Measurements from ENCODE around the gene CBFB. TPM values are rescaled to one million over a fixed set of nuclear protein-coding genes. Genes with fewer than 3 reads are reported as not detected.

CBFB gene
- total RNA-seq, 3 donors from 2014 or later (not counting 1 experiment from before 2014, with no cell fraction given): 96.1 to 102 (median 97.2) TPM

DNA sequence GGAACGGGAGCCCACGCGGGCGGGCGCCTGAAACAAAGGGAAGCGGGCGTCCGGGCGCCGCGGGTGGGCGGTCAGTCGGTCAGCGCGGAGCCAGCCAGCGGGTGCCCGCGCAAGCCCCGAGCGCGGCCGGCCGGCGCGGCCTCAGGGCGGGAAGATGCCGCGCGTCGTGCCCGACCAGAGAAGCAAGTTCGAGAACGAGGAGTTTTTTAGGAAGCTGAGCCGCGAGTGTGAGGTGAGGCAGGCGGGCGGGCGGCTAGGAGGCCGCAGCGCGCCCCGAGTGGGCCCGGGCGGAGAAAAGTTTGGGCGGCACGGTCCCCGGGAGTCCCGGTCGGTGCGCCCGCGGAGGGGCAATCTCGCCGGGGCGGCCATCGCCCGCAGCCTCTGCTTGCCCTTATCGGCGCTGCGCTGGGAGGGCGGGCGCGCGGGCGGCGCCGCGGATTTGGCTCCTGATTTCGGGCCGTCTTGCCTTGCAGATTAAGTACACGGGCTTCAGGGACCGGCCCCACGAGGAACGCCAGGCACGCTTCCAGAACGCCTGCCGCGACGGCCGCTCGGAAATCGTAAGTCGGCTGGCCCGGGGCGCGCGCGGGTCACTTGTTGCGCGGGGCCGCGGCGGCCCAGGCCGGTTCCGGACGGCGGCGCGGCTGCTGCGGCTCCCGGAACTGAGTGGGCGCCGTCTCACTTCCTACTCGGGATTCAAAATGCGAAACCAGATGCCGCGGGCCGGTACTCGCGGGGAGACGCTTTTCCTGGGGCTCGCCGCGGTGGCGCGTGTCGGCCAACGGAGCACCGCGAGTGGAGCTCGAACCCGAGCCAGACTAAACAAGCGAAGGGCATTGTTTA lies 526 bp downstream of the CBFB start:
- no peaks in the 10 kb centered on the region for H3K9me3 Mint-ChIP-seq
- peak overlapping the region; percentile 81 to 89 for H3K27ac Mint-ChIP-seq
- H3K4me1 Mint-ChIP-seq: peaks cover 24 to 33% of the 10 kb centered on the region in 2 donors
- DNase-seq (peak; percentile 64 to 72), ATAC-seq (peak; percentile 35 to 50 (median 37))
- no peaks in the 10 kb centered on the region for H3K36me3 Mint-ChIP-seq
- WGBS (ENCODE audit: insufficient coverage): under 1% methylated on average over 123 of the region's 123 CpGs
- peaks cover 18% of the 10 kb centered on the region for H3K4me1 ChIP-seq (ENCODE audit: control insufficient read depth, insufficient read depth, low read length)
- intact Hi-C loops (cut with micrococcal nuclease): loop anchor here (1.0 kb wide), 1 partner anchor 24 kb away; no protein-coding TSS in a partner anchor
- no peak for TF ChIP-seq CTCF (IDR thresholded peaks at IDR 0.05)
- H3K27ac ChIP-seq (ENCODE audit: low read length): peak overlapping the region; percentile 74
- no peaks in the 10 kb centered on the region for H3K27me3 ChIP-seq (ENCODE audit: control insufficient read depth, insufficient read depth, low read length)
- no peaks in the 10 kb centered on the region for H3K9me3 ChIP-seq (ENCODE audit: control insufficient read depth, insufficient read depth, low read length)
- peaks cover 6% of the 10 kb centered on the region for H3K36me3 ChIP-seq (ENCODE audit: control insufficient read depth, insufficient read depth, low read length)
- H3K27me3 Mint-ChIP-seq (ENCODE audit: low read depth in 2 of 2): no peaks in the 10 kb centered on the region
- H3K4me3 ChIP-seq (ENCODE audit: low read length): peak overlapping the region; percentile 53
- H3K4me3 Mint-ChIP-seq: peak overlapping the region; percentile 87

- peak overlapping the region; percentile 53 for H3K4me3 ChIP-seq (ENCODE audit: low read length)
- peak overlapping the region; percentile 74 for H3K27ac ChIP-seq (ENCODE audit: low read length)
- H3K9me3 ChIP-seq (ENCODE audit: control insufficient read depth, insufficient read depth, low read length): no peaks in the 10 kb centered on the region
- peaks cover 7% of the 10 kb centered on the region for H3K36me3 ChIP-seq (ENCODE audit: control insufficient read depth, insufficient read depth, low read length)
- ATAC-seq (no peak), DNase-seq (no peak)
- peak overlapping the region; percentile 81 to 89 for H3K27ac Mint-ChIP-seq
- no peaks in the 10 kb centered on the region for H3K27me3 ChIP-seq (ENCODE audit: control insufficient read depth, insufficient read depth, low read length)
- H3K27me3 Mint-ChIP-seq (ENCODE audit: low read depth in 2 of 2): no peaks in the 10 kb centered on the region
- peaks cover 25% of the 10 kb centered on the region for H3K4me1 ChIP-seq (ENCODE audit: control insufficient read depth, insufficient read depth, low read length)
- no peak for TF ChIP-seq CTCF (IDR thresholded peaks at IDR 0.05)
- peak overlapping the region; percentile 87 for H3K4me3 Mint-ChIP-seq
- intact Hi-C loops (cut with micrococcal nuclease): loop anchor here (1.0 kb wide), 1 partner anchor 23 kb away; no protein-coding TSS in a partner anchor
- WGBS (ENCODE audit: insufficient coverage): 75% methylated on average over 14 of the region's 18 CpGs
- H3K9me3 Mint-ChIP-seq: no peaks in the 10 kb centered on the region
- H3K36me3 Mint-ChIP-seq: no peaks in the 10 kb centered on the region
- peaks cover 33 to 40% of the 10 kb centered on the region in 2 donors for H3K4me1 Mint-ChIP-seq
These were observed 1.4 kb downstream of the CBFB start for GRCh38 chr16:67030221-67030962.

GRCh38 chr16:67034487-67034886 lies 5.5 kb downstream of the CBFB start:
- intact Hi-C loops (cut with micrococcal nuclease): no loop called here
- peaks cover 13% of the 10 kb centered on the region for H3K36me3 ChIP-seq (ENCODE audit: control insufficient read depth, insufficient read depth, low read length)
- peaks cover 34 to 40% of the 10 kb centered on the region in 2 donors for H3K4me1 Mint-ChIP-seq
- peak overlapping the region; percentile 60 to 76 for H3K27ac Mint-ChIP-seq
- H3K4me1 ChIP-seq (ENCODE audit: control insufficient read depth, insufficient read depth, low read length): peaks cover 16% of the 10 kb centered on the region
- no peak overlapping the region for H3K27ac ChIP-seq (ENCODE audit: low read length)
- WGBS (ENCODE audit: insufficient coverage): 74% methylated on average over 4 of the region's 4 CpGs
- H3K4me3 ChIP-seq (ENCODE audit: low read length): no peak overlapping the region
- H3K27me3 Mint-ChIP-seq (ENCODE audit: low read depth in 2 of 2): no peaks in the 10 kb centered on the region
- DNase-seq (no peak), ATAC-seq (no peak)
- peak overlapping the region; percentile 7 for H3K4me3 Mint-ChIP-seq
- no peaks in the 10 kb centered on the region for H3K27me3 ChIP-seq (ENCODE audit: control insufficient read depth, insufficient read depth, low read length)
- no peaks in the 10 kb centered on the region for H3K9me3 ChIP-seq (ENCODE audit: control insufficient read depth, insufficient read depth, low read length)
- H3K36me3 Mint-ChIP-seq: no peaks in the 10 kb centered on the region
- H3K9me3 Mint-ChIP-seq: no peaks in the 10 kb centered on the region
- no peak for TF ChIP-seq CTCF (IDR thresholded peaks at IDR 0.05)
